Measurements from ENCODE around the gene TLR9.
A peak's percentile ranks its signal among the peaks of the same experiment; 100 is the strongest.

The TLR9 gene

DNA sequence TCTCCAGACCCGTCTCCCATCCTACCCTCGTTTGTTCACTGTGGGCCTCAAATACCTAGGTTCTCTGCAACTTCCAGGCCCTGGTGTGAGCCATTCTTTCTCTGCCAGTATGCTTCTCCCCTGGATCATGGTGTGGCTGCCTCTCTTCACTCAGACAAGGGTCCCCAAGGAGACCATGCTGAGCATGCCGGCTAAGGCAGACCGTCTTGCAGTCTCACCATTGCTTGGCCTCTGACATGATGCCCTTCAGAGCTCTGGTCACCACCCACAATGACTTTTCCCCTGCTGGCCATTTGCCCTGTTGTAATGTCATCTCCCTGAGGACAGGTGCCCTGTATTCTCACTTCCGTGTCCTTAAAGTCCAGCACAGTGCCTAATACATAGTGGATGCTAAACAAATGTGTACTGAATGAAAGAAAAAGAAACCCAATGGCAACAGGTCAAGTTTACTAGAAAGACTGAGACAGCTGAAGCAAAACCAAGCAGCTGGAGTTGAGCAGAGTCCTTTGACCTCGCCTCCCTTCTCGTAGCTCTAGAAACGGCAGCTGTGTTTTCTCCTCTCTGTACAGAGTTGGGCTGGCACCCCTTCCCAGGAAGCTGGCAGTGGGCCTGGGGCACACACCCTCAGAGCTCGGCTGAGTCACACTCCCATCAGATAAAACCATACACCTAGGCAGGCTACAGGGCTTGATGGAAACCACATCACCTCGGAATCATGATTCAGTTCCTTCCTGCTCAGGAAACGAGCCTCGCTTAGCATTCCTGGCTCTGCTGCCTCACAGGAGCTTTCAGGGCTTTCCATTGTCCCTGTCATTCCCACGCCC lies 8.6 kb downstream of the TLR9 start:
- DNase-seq (ENCODE audit: low spot score) = no peak

GRCh38 chr3:52215351-52215750 lies 10.1 kb downstream of the TLR9 start:
- no peak for DNase-seq (ENCODE audit: low spot score)

DNA sequence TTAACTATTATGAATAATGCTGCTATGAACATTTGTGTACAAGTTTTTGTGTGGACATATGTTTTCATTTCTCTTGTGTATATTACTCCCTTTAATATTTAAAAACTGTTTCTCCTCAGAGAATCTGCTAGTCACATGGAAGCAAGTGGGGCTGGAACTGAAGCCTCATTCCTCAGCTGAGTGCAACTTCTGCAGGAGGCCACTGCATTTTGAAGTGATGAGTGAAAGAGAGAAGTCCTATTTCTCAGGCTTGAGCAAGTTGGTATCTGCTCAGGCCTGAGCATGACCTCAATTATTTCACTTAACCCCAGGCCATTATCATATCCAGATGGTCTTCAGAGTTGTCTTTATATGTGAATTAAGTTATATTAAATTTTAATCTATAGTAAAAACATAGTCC lies 11.5 kb downstream of the TLR9 start:
- DNase-seq (ENCODE audit: low spot score) = no peak

DNA sequence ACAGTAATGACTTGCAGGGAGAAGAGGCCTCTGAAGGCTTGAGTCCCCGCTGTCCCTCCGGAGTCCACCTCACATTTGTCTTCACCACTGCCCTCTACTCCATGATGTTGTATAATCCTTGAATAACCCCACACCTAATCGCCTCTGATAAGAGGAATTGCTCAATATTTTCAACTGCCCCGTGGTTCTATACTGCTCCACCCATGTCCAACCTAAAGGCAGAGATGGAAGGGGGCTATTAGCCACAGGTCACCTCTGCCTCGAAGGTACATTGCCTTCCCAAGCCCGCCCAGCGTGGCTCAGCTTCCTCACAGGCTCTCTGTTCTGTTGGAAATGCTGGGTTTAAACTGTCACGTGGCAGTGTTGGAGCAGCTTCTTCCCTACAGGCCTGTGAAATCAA lies 12.4 kb downstream of the TLR9 start:
- no peak for DNase-seq (ENCODE audit: low spot score)

GRCh38 chr3:52211268-52211891 lies 14.1 kb downstream of the TLR9 start:
- DNase-seq (ENCODE audit: low spot score) = no peak

- no peak for DNase-seq (ENCODE audit: low spot score)
Observed at GRCh38 chr3:52210550-52211046, 14.8 kb downstream of the TLR9 start.

GRCh38 chr3:52210037-52210436 lies 15.4 kb downstream of the TLR9 start:
- no peak for DNase-seq (ENCODE audit: low spot score)

DNA sequence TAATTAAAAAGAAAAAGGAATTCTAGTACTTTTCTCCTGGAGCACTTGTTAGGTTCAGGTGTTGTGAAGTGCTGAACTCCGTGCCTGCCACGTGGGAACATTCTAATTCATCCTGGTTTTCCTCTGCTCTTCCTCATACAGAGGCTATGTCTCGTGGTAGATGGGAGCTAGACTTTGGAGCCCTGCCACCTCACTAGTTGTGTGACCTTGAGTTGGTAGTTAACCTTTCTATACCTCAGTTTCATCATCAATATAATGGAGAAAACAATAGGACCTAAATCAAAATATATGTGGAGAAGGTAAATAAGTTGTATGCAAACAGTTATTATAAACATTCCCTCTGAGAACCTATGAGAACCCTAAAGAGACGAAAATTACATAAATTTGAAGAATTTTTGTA lies 16.9 kb downstream of the TLR9 start:
- DNase-seq (ENCODE audit: low spot score) = no peak

DNA sequence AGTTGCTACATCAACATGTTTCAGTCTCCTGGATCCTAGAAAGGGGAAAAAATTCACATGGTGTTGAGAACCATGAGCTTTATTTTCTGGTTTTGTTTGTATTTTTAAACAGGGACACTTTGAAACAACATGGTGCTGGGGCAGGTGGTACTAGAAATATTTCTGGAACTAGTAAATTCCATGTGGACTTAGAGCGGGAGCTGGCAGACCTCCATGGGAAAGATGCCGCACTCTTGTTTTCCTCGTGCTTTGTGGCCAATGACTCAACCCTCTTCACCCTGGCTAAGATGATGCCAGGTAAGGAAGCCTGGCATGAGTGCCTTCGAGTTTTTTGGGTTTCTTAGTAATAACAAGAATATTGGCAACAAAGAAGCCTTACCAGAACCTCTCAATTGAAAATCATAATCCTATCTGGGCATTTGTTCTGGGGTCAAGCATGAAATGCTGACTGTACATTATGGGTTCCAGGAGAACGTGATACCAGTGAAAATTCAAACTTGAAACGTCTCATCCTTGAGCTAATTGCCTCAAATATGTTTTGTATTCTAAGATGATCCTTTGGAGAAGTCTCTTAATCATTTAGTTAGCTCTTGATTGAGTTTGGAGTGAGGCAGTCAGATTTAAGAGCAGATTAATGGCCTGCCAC lies 19.6 kb downstream of the TLR9 start:
- DNase-seq (ENCODE audit: low spot score) = no peak

GRCh38 chr3:52204337-52205073 lies 20.9 kb downstream of the TLR9 start:
- DNase-seq (ENCODE audit: low spot score) = no peak

GRCh38 chr3:52203701-52204100 lies 21.7 kb downstream of the TLR9 start:
- no peak for DNase-seq (ENCODE audit: low spot score)

DNA sequence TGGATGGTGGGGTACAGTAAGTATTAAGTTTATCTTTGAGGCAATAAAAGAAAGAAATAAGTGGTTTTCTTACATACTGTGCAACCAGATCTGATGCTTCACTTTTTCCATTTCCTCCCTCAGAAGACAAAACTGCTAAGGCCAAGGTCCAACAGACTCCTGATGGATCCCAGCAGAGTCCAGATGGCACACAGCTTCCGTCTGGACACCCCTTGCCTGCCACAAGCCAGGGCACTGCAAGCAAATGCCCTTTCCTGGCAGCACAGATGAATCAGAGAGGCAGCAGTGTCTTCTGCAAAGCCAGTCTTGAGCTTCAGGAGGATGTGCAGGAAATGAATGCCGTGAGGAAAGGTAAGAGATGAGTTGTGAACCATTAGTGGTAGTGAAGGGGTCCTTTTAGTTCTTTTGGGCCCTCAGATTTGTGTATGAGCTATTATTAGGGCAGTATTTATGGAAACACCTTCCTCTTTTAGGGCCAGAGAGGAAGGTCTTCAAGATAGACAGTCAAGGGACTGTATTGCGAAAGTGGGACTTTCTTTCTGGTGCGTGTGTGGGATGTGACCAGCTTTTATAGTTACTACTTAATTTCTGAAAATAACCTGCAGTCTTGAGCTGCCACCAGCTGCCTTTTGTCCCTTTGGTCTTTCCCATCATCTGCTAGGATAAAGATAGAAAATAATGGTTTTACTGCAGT lies 22.9 kb downstream of the TLR9 start:
- DNase-seq (ENCODE audit: low spot score) = no peak

DNA sequence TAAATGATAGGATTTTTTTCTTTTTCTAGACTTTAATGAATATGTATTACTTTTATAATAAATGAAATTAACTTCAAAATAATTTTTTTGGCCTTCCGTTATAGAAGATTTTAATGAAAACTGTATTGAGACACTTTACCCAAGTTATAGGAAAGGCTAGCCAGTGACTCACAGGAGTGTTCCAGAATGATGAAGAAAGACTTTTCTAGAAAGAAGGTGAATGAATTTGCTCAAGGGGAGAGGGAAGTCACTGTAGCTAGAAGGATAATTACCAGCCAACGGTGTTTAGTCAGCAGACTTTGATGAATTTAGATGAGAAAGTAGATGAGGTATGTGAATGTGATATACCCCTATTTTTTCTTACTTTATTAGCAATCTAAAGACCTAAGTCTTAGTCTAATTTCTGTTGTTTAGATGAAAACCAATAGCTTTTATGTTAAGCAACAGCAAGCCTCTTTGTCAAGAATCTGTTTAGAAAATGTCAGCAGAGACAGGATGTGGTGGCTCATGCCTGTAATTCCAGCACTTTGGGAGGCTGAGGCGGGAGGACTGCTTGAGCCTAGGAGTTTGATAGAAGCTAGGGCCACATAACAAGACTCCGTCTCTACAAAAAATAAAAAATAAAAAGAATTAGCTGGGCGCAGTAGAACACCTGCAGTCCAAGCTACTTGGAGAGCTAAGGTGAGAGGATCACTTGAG lies 24.3 kb downstream of the TLR9 start:
- DNase-seq (ENCODE audit: low spot score) = no peak

DNA sequence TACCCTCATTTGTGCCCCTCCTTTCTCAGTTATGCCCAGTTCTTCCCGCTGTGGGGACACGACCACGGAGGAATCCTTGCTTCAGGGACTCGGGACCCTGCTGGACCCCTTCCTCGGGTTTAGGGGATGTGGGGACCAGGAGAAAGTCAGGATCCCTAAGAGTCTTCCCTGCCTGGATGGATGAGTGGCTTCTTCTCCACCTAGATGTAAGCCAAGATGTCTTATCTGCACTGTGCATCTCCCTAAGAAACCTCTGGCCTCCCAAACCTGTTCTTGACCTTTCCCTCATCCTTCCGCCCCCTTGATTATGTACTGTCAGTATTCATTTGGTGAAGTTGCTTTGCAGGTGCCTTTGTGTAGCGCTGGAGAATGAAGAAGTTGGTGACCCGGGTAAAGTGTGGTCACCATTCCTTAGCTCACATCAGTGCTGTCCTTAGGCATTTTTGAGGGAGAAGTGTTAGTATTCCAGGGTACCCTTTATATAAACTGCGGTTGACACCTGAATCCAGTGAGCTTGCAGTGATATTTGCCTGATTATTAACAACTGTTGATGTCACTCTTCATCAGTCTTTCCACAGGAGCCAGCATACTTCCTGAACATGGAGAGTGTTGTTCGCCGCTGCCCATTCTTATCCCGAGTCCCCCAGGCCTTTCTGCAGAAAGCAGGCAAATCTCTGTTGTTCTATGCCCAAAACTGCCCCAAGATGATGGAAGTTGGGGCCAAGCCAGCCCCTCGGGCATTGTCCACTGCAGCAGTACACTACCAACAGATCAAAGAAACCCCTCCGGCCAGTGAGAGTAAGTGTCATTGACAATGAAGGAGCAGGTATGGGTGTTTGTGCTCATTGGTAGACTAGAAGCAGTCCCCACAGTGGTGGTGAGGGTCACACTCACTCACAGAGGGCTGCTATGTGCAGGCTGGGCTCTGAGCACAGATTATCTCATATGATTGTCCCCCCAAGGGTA lies 26.5 kb downstream of the TLR9 start:
- DNase-seq (ENCODE audit: low spot score) = no peak

- peak; percentile 90 for DNase-seq (ENCODE audit: low spot score)
Observed at GRCh38 chr3:52197842-52198625, 27.4 kb downstream of the TLR9 start, which contains the start of gene ALAS1. ALAS1 (plus strand) TSS chr3:52198160; CDS start chr3:52199242, 1,082 bp downstream.

- DNase-seq (ENCODE audit: low spot score) = no peak
Observed at GRCh38 chr3:52197499-52197841, 28.0 kb downstream of the TLR9 start.

DNA sequence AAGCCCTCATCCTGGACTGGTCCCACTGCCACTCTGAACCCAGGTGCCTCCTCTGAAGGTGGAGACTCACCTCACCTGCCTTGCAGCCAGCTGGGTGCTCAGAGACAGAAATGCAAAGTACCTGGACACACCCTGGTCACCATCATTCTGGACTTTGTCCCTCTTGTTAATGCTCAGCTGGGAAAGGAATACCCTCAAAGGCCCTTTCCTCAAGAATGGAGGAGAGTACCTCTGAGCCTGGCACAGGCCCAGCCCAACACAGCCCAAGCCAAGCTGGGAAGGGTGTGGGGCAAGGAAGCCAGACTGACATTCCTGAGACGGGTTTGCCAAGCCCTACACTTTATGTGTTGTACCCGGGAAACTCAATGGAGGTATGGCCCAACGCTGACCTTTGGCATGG lies 28.5 kb downstream of the TLR9 start:
- DNase-seq (ENCODE audit: low spot score) = no peak

DNA sequence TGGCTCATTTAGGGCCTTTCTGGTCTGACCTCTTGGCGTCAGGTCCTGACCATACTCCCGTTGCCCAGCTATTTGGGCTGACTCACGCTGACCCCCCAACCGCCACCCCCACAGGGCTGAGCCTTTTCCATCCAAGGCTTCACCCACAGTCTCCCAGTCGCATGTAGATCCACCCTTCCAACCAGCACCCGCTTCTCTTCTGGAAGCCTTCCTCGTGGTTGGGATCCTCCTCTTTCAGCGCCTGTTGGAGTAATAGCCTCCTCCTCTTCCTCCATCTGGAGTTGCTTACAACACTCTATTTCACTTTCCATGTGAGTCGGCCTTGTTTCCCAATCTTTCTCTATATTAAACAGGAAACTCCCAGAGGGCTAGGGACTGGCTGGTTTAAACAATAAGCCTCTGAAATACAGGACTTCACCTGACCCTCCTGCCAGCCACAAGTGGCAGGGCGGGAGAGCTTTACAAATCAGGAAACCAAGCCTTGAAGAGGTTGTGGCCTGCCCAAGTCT lies 29.6 kb downstream of the TLR9 start:
- DNase-seq (ENCODE audit: low spot score) = no peak

- DNase-seq (ENCODE audit: low spot score) = no peak
Observed at GRCh38 chr3:52195291-52195597, 30.2 kb downstream of the TLR9 start.
